Measurements from ENCODE around the gene ANXA3. TPM values are rescaled to one million over a fixed set of nuclear protein-coding genes. Genes with fewer than 3 reads are reported as not detected.

ANXA3 gene
- total and polyA plus RNA-seq, 9 donors, result 1.5 to 63.5 (median 8.1) TPM

DNA sequence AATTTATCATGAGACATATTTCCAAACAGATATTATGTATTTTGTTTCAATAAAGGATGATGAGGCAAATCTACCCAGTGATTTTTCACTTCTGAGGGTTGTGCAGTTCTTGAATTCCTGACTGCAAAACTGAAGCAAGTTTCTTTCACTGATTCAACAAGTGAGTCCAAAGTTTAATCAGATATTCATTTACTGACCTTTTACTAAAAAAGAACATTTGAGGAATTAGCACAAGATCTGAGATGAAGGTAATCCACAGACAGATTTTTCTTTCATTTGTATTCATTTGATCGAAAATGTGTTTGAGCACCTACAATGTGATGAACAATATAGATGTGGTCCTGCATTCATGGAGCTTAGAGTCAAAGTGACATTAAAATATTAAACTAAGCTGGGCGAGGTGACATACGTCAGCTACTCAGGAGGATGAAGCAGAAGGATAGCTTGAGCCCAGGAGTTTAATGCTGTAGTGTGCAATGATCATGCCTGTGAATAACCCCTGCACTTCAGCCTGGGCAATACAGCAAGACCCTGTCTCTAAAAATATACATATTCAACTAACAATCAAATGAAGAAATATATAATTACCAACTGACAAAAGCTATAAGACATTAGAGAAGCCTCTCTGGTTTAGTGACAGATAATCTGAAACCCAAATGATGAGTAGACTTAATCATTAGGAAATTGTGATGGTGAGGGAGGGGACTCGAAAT lies 76.6 kb downstream of the ANXA3 start:
- 95 to 97% (median 97%) methylated on average over 4 of the region's 4 CpGs for WGBS, 3 donors
- Histone ChIP-seq H3K27ac (no peak overlapping the region), H3K4me3 (no peak overlapping the region), H3K27me3 (no peaks in the 10 kb centered on the region), H3K9me3 (no peaks in the 10 kb centered on the region), H3K36me3 (no peaks in the 10 kb centered on the region), H3K4me1 (ENCODE audit: insufficient read depth) (no peaks in the 10 kb centered on the region)
- TF ChIP-seq CTCF (IDR thresholded peaks at IDR 0.05) (no peak), EP300 (IDR thresholded peaks at IDR 0.05) (no peak), POLR2A (IDR thresholded peaks at IDR 0.05) (no peak)
- DNase-seq, result no peak
- intact Hi-C loops (cut with DNase I), result no loop called here

- H3K27ac ChIP-seq, result no peak overlapping the region
- no peak for TF ChIP-seq POLR2A (IDR thresholded peaks at IDR 0.05)
- TF ChIP-seq EP300 (IDR thresholded peaks at IDR 0.05), result no peak
- TF ChIP-seq CTCF (IDR thresholded peaks at IDR 0.05), result no peak
- no peaks in the 10 kb centered on the region for H3K27me3 ChIP-seq
- no peaks in the 10 kb centered on the region for H3K36me3 ChIP-seq
- no peak for DNase-seq
- no peak overlapping the region for H3K4me3 ChIP-seq
- WGBS, 3 donors, result 58 to 75% (median 72%) methylated on average over 4 of the region's 4 CpGs
- intact Hi-C loops (cut with DNase I), result no loop called here
- no peaks in the 10 kb centered on the region for H3K4me1 ChIP-seq (ENCODE audit: insufficient read depth)
- H3K9me3 ChIP-seq, result no peaks in the 10 kb centered on the region
These were observed 78.5 kb downstream of the ANXA3 start for GRCh38 chr4:78629991-78630541.

DNA sequence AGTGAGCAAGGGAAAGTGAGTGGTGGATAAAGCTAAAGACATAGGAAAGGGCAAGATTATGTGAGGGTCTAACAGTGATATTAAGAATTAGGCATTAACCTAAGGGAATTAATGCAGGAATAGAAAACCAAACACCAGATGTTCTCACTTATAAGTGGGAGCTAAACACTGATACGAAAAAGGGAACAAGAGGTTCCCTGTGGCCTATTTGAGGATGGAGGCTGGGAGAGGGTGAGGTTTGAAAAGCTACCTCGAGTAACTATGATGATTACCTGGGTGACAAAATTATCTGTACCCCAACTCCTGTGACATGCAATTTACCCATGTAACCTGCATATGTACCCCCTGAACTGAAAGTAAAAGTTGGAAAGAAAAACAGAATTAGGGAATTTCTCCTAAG lies 79.0 kb downstream of the ANXA3 start:
- WGBS, 3 donors, result 58 to 67% (median 61%) methylated on average over 2 of the region's 2 CpGs
- DNase-seq, result no peak
- no peaks in the 10 kb centered on the region for H3K4me1 ChIP-seq (ENCODE audit: insufficient read depth)

DNA sequence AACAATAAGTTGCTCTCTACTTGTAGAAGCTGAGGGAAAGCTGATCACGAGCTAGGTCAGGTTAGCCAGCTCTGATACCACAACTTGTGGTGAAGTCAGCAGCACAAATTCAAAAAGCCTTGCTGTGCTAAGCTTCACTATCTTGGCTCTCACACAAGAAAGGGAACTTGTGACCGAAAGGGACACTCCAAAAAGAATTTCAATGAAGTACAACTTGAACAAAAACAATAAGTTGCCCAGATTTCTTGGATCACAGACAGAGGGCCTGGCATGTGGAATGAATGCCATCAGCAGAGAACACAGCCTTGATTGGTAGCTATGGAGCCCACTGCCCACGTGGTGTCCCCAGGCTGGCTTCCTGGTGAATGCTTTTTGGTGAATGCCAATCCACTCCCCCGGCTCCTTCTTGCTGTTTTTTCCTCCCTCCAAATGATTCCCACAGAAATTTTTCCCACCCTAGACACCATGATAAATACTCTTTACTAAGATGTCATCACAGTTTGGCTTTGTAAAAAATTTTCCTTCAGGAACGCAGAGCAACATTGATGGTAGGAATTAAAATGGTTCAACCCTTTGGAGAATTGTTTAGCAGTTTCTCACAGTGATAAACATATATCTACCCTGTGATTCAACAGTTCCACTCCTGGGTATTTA lies 82.6 kb downstream of the ANXA3 start:
- no peak for DNase-seq
- Histone ChIP-seq H3K36me3 (no peaks in the 10 kb centered on the region), H3K4me3 (no peak overlapping the region), H3K27ac (no peak overlapping the region), H3K27me3 (no peaks in the 10 kb centered on the region), H3K9me3 (no peaks in the 10 kb centered on the region), H3K4me1 (ENCODE audit: insufficient read depth) (no peaks in the 10 kb centered on the region)
- intact Hi-C loops (cut with DNase I), result no loop called here
- TF ChIP-seq POLR2A (IDR thresholded peaks at IDR 0.05) (no peak), EP300 (IDR thresholded peaks at IDR 0.05) (no peak), CTCF (IDR thresholded peaks at IDR 0.05) (no peak)
- 62 to 70% (median 66%) methylated on average over 5 of the region's 5 CpGs for WGBS, 3 donors

More for the DNA sequence above, 79.0 kb downstream of the ANXA3 start:
- no peak overlapping the region for H3K4me3 ChIP-seq
- no peak overlapping the region for H3K27ac ChIP-seq
- no peaks in the 10 kb centered on the region for H3K27me3 ChIP-seq
- H3K36me3 ChIP-seq, result no peaks in the 10 kb centered on the region
- intact Hi-C loops (cut with DNase I), result no loop called here
- TF ChIP-seq POLR2A (IDR thresholded peaks at IDR 0.05) (no peak), CTCF (IDR thresholded peaks at IDR 0.05) (no peak), EP300 (IDR thresholded peaks at IDR 0.05) (no peak)
- no peaks in the 10 kb centered on the region for H3K9me3 ChIP-seq

Data from ovary (tissue), 9 donors.